ENCODE measurements around the gene ZXDC. TPM values are rescaled to one million over a fixed set of nuclear protein-coding genes. Genes with fewer than 3 reads are reported as not detected.

Gene ZXDC
- total RNA-seq, 1 experiment from 2014 or later, result 28.3 TPM

DNA sequence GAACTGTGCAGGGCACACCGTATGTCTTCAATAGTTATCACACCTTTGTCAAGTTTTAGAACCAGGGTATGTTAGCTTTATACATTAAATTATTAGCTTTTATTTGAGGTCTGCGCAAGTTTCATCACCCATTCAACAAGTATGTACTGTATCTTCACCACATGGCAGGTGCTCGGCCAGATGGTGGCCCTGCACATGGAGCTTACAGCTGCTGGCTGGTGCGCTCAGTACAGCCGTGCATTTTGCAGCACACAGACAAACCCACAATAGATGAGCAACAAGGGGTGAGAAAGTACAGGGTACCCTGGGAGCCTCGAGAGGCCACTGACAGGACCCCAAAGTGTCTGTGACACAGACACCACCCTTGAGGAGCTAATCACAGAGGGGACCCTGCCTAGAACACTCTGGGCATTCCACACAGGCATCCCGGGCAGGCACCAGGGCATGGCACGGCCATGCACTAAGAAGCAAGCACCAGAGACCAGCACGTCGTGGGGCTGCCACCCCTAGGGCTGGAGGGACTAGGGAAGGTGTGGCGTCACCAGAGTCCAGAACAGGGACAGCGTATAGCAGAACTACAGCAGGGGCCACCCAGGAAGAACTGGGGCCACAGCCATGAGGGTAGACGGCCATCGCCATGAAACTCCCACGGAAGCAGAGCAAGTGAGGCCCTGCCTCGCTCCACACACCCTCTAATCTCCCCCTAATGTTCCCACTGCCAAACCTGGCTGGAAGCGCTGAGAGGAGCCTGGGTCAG, 27.4 kb downstream of the ZXDC start:
- no peak overlapping the region for H2BK20ac ChIP-seq (ENCODE audit: low read depth, low read length, poor library complexity, severe bottlenecking)
- no peak overlapping the region for H2BK12ac ChIP-seq (ENCODE audit: insufficient read length, low read depth, low read length)
- Mint-ChIP-seq H3K27me3 (ENCODE audit: low read depth) (no peaks in the 10 kb centered on the region; the same call in 1 of the 2 replicates), H3K27ac (peak overlapping the region in 1 of 3 experiments; percentile 82; a peak in 1 of 7 replicates), H3K4me1 (peaks cover 10 to 13% of the 10 kb centered on the region in 2 experiments), H3K4me3 (no peak overlapping the region), H3K9me3 (no peaks in the 10 kb centered on the region), H3K36me3 (ENCODE audit: insufficient read depth in 1 of 3, low read depth in 3 of 3) (peaks cover 7 to 27% (median 20%) of the 10 kb centered on the region in 3 experiments)
- H2BK15ac ChIP-seq (ENCODE audit: low read depth, low read length), result no peak overlapping the region
- H2BK5ac ChIP-seq (ENCODE audit: insufficient read length, low read length), result no peak overlapping the region
- no peaks in the 10 kb centered on the region for H3K23me2 ChIP-seq (ENCODE audit: insufficient read length, low read depth, low read length, poor library complexity, severe bottlenecking)
- no peak overlapping the region for H3K56ac ChIP-seq (ENCODE audit: insufficient read length, low read depth, low read length)
- H3K4me2 ChIP-seq (ENCODE audit: insufficient read depth, insufficient read length, low read length), result no peak overlapping the region
- H2BK120ac ChIP-seq (ENCODE audit: low read depth, low read length, poor library complexity, severe bottlenecking), result no peak overlapping the region
- H4K5ac ChIP-seq (ENCODE audit: insufficient read length, low read depth, low read length), result no peak overlapping the region
- no peaks in the 10 kb centered on the region for H3K79me1 ChIP-seq (ENCODE audit: insufficient read depth, low read depth, low read length, poor library complexity, severe bottlenecking)
- no peak overlapping the region for H3K4ac ChIP-seq (ENCODE audit: low read depth, low read length)
- no peaks in the 10 kb centered on the region for H3K27me3 ChIP-seq (ENCODE audit: insufficient read depth, low read length)
- no peak overlapping the region for H3K18ac ChIP-seq (ENCODE audit: insufficient read length, low read depth, low read length)
- no CpG with 5 or more reads among the region's 17 CpGs for WGBS (ENCODE audit: extremely low coverage, insufficient read length, low lambda C conversion rate)
- no peak overlapping the region for H2AK5ac ChIP-seq (ENCODE audit: insufficient read length, low read length)
- H4K91ac ChIP-seq (ENCODE audit: insufficient read length, low read depth, low read length), result no peak overlapping the region
- no peak overlapping the region for H3T11ph ChIP-seq (ENCODE audit: low read length)
- DNase-seq, result no peak
- H4K8ac ChIP-seq (replicated peaks; ENCODE audit: insufficient read length, low read depth, low read length), result no peak overlapping the region
- H3K9me3 ChIP-seq (ENCODE audit: control insufficient read depth, low read depth, low read length), result no peaks in the 10 kb centered on the region
- no peak overlapping the region for H3K23ac ChIP-seq (ENCODE audit: insufficient read length, low read depth, low read length)
- no peak overlapping the region for H3K14ac ChIP-seq (ENCODE audit: insufficient read depth, low read length)
- TF ChIP-seq, protein P1, sequence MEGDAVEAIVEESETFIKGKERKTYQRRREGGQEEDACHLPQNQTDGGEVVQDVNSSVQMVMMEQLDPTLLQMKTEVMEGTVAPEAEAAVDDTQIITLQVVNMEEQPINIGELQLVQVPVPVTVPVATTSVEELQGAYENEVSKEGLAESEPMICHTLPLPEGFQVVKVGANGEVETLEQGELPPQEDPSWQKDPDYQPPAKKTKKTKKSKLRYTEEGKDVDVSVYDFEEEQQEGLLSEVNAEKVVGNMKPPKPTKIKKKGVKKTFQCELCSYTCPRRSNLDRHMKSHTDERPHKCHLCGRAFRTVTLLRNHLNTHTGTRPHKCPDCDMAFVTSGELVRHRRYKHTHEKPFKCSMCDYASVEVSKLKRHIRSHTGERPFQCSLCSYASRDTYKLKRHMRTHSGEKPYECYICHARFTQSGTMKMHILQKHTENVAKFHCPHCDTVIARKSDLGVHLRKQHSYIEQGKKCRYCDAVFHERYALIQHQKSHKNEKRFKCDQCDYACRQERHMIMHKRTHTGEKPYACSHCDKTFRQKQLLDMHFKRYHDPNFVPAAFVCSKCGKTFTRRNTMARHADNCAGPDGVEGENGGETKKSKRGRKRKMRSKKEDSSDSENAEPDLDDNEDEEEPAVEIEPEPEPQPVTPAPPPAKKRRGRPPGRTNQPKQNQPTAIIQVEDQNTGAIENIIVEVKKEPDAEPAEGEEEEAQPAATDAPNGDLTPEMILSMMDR (conservative IDR thresholded peaks at IDR 0.05), result no peak
- H3K4me1 ChIP-seq (ENCODE audit: insufficient read depth, low read length), result no peaks in the 10 kb centered on the region
- no peak overlapping the region for H3K9ac ChIP-seq (ENCODE audit: extremely low read depth, insufficient read length, low read length)
- H2AFZ ChIP-seq (ENCODE audit: low read length), result no peak overlapping the region
- H3K27ac ChIP-seq (ENCODE audit: insufficient read length, low read depth, low read length), result no peak overlapping the region
- no peaks in the 10 kb centered on the region for H3K79me2 ChIP-seq (ENCODE audit: insufficient read depth, low read length)
- no peaks in the 10 kb centered on the region for H4K20me1 ChIP-seq (ENCODE audit: control insufficient read depth, insufficient read depth, insufficient read length)
